Vagina (tissue), 2 donors: ENCODE results near the gene DPM1.

Experiments used
- CTCF ChIP-seq, 3 experiments: fragments of 450-650 bp in 2 of 3; fragments of 200-600 bp in 1 of 3; sonication (generic) in 1 of 3; IDR thresholded peaks; one replicate each; pipeline ENCODE4 v1.5.1; 2017 to 2019; ENCODE audit warnings: antibody characterized with exemption in 3 of 3, mild to moderate bottlenecking in 2 of 3, moderate library complexity in 2 of 3
- POLR2A ChIP-seq, 2 donors: fragments of 450-650 bp; IDR thresholded peaks; one replicate each; pipeline ENCODE4 v1.6.1; 2017; ENCODE audit warnings: antibody characterized with exemption in 2 of 2, mild to moderate bottlenecking in 2 of 2, moderate library complexity in 2 of 2
- POLR2AphosphoS5 ChIP-seq, 2 donors: sonication (generic); formaldehyde crosslinking; IDR thresholded peaks; one replicate each; pipeline ENCODE4 v1.9.0; 2017; ENCODE audit warnings: antibody characterized with exemption in 2 of 2, mild to moderate bottlenecking in 2 of 2, low read depth in 1 of 2; ENCODE audit not compliant: insufficient read depth in 1 of 2

- TF ChIP-seq CTCF (IDR thresholded peaks at IDR 0.05), result no peak
- no peak for TF ChIP-seq POLR2AphosphoS5 (IDR thresholded peaks at IDR 0.05; ENCODE audit: insufficient read depth in 1 of 2, low read depth in 1 of 2)
- TF ChIP-seq POLR2A (IDR thresholded peaks at IDR 0.05), result no peak
Observed at GRCh38 chr20:50991076-50991475, 32.7 kb upstream of the DPM1 start.
